Measurements from ENCODE around the gene ANXA2R. TPM values are rescaled to one million over a fixed set of nuclear protein-coding genes. Genes with fewer than 3 reads are reported as not detected.

Gene ANXA2R
- total RNA-seq, 2 donors from 2014 or later: 0.63 TPM; not detected in 1

GRCh38 chr5:43016217-43016779 is 23.8 kb downstream of the ANXA2R start:
- no peak for DNase-seq (ENCODE audit: low spot score)
- Histone ChIP-seq H3K36me3 (no peaks in the 10 kb centered on the region), H3K4me3 (no peak overlapping the region), H3K27me3 (peaks cover 0 to 6% of the 10 kb centered on the region in 2 donors), H3K9me3 (no peaks in the 10 kb centered on the region), H3K4me1 (no peaks in the 10 kb centered on the region), H3K27ac (peak overlapping the region; percentile 95 to 97)
- no peak for TF ChIP-seq CTCF (IDR thresholded peaks at IDR 0.05)

GRCh38 chr5:43014522-43014921 is 25.6 kb downstream of the ANXA2R start:
- Histone ChIP-seq H3K27me3 (no peaks in the 10 kb centered on the region), H3K4me3 (no peak overlapping the region), H3K36me3 (no peaks in the 10 kb centered on the region), H3K27ac (no peak overlapping the region), H3K4me1 (no peaks in the 10 kb centered on the region), H3K9me3 (no peaks in the 10 kb centered on the region)
- no peak for TF ChIP-seq CTCF (IDR thresholded peaks at IDR 0.05)
- no peak for DNase-seq (ENCODE audit: low spot score)

- Histone ChIP-seq H3K4me3 (no peak overlapping the region), H3K27me3 (peaks cover 5 to 24% of the 10 kb centered on the region in 2 donors), H3K4me1 (peaks cover 0 to 3% of the 10 kb centered on the region in 2 donors), H3K36me3 (no peaks in the 10 kb centered on the region), H3K9me3 (no peaks in the 10 kb centered on the region), H3K27ac (peak overlapping the region in 1 of 2 donors; percentile 84)
- TF ChIP-seq CTCF (IDR thresholded peaks at IDR 0.05): no peak
- no peak for DNase-seq (ENCODE audit: low spot score)
Measured at GRCh38 chr5:43010935-43011315, 29.2 kb downstream of the ANXA2R start.

- peaks cover 6 to 24% of the 10 kb centered on the region in 2 donors for H3K27me3 ChIP-seq
- peak overlapping the region; percentile 78 to 84 for H3K27ac ChIP-seq
- peak overlapping the region; percentile 28 to 47 for H3K4me3 ChIP-seq
- TF ChIP-seq CTCF (IDR thresholded peaks at IDR 0.05): peak in 1 of 2 donors; percentile 8
- H3K4me1 ChIP-seq: peaks cover 0 to 3% of the 10 kb centered on the region in 2 donors
- H3K36me3 ChIP-seq: no peaks in the 10 kb centered on the region
- DNase-seq (ENCODE audit: low spot score): peak; percentile 85
- no peaks in the 10 kb centered on the region for H3K9me3 ChIP-seq
Measured at GRCh38 chr5:43008363-43009153, 31.6 kb downstream of the ANXA2R start.

- DNase-seq (ENCODE audit: low spot score): peak; percentile 74
- peaks cover 0 to 3% of the 10 kb centered on the region in 2 donors for H3K4me1 ChIP-seq
- peak overlapping the region; percentile 78 to 84 for H3K27ac ChIP-seq
- no peaks in the 10 kb centered on the region for H3K9me3 ChIP-seq
- peaks cover 11 to 24% of the 10 kb centered on the region in 2 donors for H3K27me3 ChIP-seq
- peak overlapping the region; percentile 28 to 47 for H3K4me3 ChIP-seq
- TF ChIP-seq CTCF (IDR thresholded peaks at IDR 0.05): no peak
- no peaks in the 10 kb centered on the region for H3K36me3 ChIP-seq
Measured at GRCh38 chr5:43007911-43008362, 32.2 kb downstream of the ANXA2R start.
